Measurements from ENCODE around the gene TESK2.
"Not testable (repeated sequence)": the region's sequence is repeated elsewhere in the genome, so short reads cannot be mapped to it uniquely, and the experiment has no call there.

Gene TESK2

GRCh38 chr1:45395051-45395450 lies 95.9 kb downstream of the TESK2 start:
- H3K36me3 ChIP-seq (ENCODE audit: control insufficient read depth in 4 of 4, insufficient read depth in 4 of 4, low read length in 3 of 4): no peaks in the 10 kb centered on the region
- no CpG with 5 or more reads among the region's 2 CpGs for WGBS (ENCODE audit: insufficient coverage)
- peaks cover 3 to 21% (median 7%) of the 10 kb centered on the region in 4 experiments for H3K4me1 ChIP-seq (ENCODE audit: control extremely low read depth in 1 of 4, control insufficient read depth in 4 of 4, insufficient read depth in 4 of 4, low read length in 3 of 4)
- ChIA-PET CTCF (interaction anchor here (0.9 kb wide), 1 partner anchor 26 kb away, joined by 3 read pairs; no protein-coding TSS in a partner anchor), POLR2A (no interaction called here)
- H3K4me3 ChIP-seq (ENCODE audit: control insufficient read depth in 1 of 7, extremely low read depth in 1 of 7, insufficient read depth in 4 of 7, low read depth in 2 of 7, low read length in 6 of 7): no peak overlapping the region
- no peaks in the 10 kb centered on the region for H3K9me3 ChIP-seq (ENCODE audit: control extremely low read depth in 1 of 5, control insufficient read depth in 4 of 5, insufficient read depth in 2 of 5, low read depth in 1 of 5, low read length in 4 of 5)
- H3K27ac ChIP-seq (ENCODE audit: insufficient read depth in 1 of 2, low read depth in 1 of 2, low read length in 2 of 2, poor library complexity in 1 of 2, severe bottlenecking in 2 of 2): no peak overlapping the region
- H3K27me3 ChIP-seq (replicated peaks in 2 of 5; ENCODE audit: control insufficient read depth in 4 of 5, insufficient read depth in 5 of 5, low read length in 4 of 5): no peaks in the 10 kb centered on the region
- no peak for DNase-seq

- CTCF ChIA-PET: no interaction called here
- peak in 2 of 3 donors; percentile 33 to 40 for DNase-seq
- peak overlapping the region in 1 of 2 experiments; percentile 44 for H3K27ac ChIP-seq (ENCODE audit: insufficient read depth in 1 of 2, low read depth in 1 of 2, low read length in 2 of 2, poor library complexity in 1 of 2, severe bottlenecking in 2 of 2)
- peak overlapping the region in 1 of 7 experiments; percentile 1 for H3K4me3 ChIP-seq (ENCODE audit: control insufficient read depth in 1 of 7, extremely low read depth in 1 of 7, insufficient read depth in 4 of 7, low read depth in 2 of 7, low read length in 6 of 7)
- H3K36me3 ChIP-seq (ENCODE audit: control insufficient read depth in 4 of 4, insufficient read depth in 4 of 4, low read length in 3 of 4): no peaks in the 10 kb centered on the region
- H3K9me3 ChIP-seq (ENCODE audit: control extremely low read depth in 1 of 5, control insufficient read depth in 4 of 5, insufficient read depth in 2 of 5, low read depth in 1 of 5, low read length in 4 of 5): no peaks in the 10 kb centered on the region
- H3K27me3 ChIP-seq (replicated peaks in 2 of 5; ENCODE audit: control insufficient read depth in 4 of 5, insufficient read depth in 5 of 5, low read length in 4 of 5): no peaks in the 10 kb centered on the region
- WGBS (ENCODE audit: insufficient coverage): 87% methylated on average over 3 of the region's 3 CpGs
- POLR2A ChIA-PET: no interaction called here
- peaks cover 3 to 21% (median 7%) of the 10 kb centered on the region in 4 experiments for H3K4me1 ChIP-seq (ENCODE audit: control extremely low read depth in 1 of 4, control insufficient read depth in 4 of 4, insufficient read depth in 4 of 4, low read length in 3 of 4)
Measured at GRCh38 chr1:45394342-45394741, 96.6 kb downstream of the TESK2 start.

GRCh38 chr1:45393718-45394302 lies 97.2 kb downstream of the TESK2 start:
- Histone ChIP-seq H3K27ac (ENCODE audit: insufficient read depth in 1 of 2, low read depth in 1 of 2, low read length in 2 of 2, poor library complexity in 1 of 2, severe bottlenecking in 2 of 2) (peak overlapping the region in 1 of 2 experiments; percentile 44), H3K4me1 (ENCODE audit: control extremely low read depth in 1 of 4, control insufficient read depth in 4 of 4, insufficient read depth in 4 of 4, low read length in 3 of 4) (peaks cover 3 to 21% (median 7%) of the 10 kb centered on the region in 4 experiments), H3K27me3 (replicated peaks in 2 of 5; ENCODE audit: control insufficient read depth in 4 of 5, insufficient read depth in 5 of 5, low read length in 4 of 5) (no peaks in the 10 kb centered on the region), H3K9me3 (ENCODE audit: control extremely low read depth in 1 of 5, control insufficient read depth in 4 of 5, insufficient read depth in 2 of 5, low read depth in 1 of 5, low read length in 4 of 5) (no peaks in the 10 kb centered on the region), H3K36me3 (ENCODE audit: control insufficient read depth in 4 of 4, insufficient read depth in 4 of 4, low read length in 3 of 4) (no peaks in the 10 kb centered on the region), H3K4me3 (ENCODE audit: control insufficient read depth in 1 of 7, extremely low read depth in 1 of 7, insufficient read depth in 4 of 7, low read depth in 2 of 7, low read length in 6 of 7) (peak overlapping the region in 1 of 7 experiments; percentile 1)
- peak in 2 of 3 donors; percentile 45 to 58 for DNase-seq
- WGBS (ENCODE audit: insufficient coverage): 94% methylated on average over 3 of the region's 6 CpGs
- POLR2A ChIA-PET: no interaction called here
- CTCF ChIA-PET: interaction anchor here (1.2 kb wide), 1 partner anchor 21 kb away, joined by 3 read pairs; no protein-coding TSS in a partner anchor

- 100% methylated on average over 1 of the region's 3 CpGs for WGBS (ENCODE audit: insufficient coverage)
- no peak for DNase-seq
- Histone ChIP-seq H3K36me3 (ENCODE audit: control insufficient read depth in 4 of 4, insufficient read depth in 4 of 4, low read length in 3 of 4) (no peaks in the 10 kb centered on the region), H3K27me3 (replicated peaks in 2 of 5; ENCODE audit: control insufficient read depth in 4 of 5, insufficient read depth in 5 of 5, low read length in 4 of 5) (no peaks in the 10 kb centered on the region), H3K4me3 (ENCODE audit: control insufficient read depth in 1 of 7, extremely low read depth in 1 of 7, insufficient read depth in 4 of 7, low read depth in 2 of 7, low read length in 6 of 7) (no peak overlapping the region), H3K27ac (ENCODE audit: insufficient read depth in 1 of 2, low read depth in 1 of 2, low read length in 2 of 2, poor library complexity in 1 of 2, severe bottlenecking in 2 of 2) (no peak overlapping the region), H3K4me1 (ENCODE audit: control extremely low read depth in 1 of 4, control insufficient read depth in 4 of 4, insufficient read depth in 4 of 4, low read length in 3 of 4) (no peaks in the 10 kb centered on the region), H3K9me3 (ENCODE audit: control extremely low read depth in 1 of 5, control insufficient read depth in 4 of 5, insufficient read depth in 2 of 5, low read depth in 1 of 5, low read length in 4 of 5) (no peaks in the 10 kb centered on the region)
- ChIA-PET CTCF (no interaction called here), POLR2A (no interaction called here)
Measured at GRCh38 chr1:45386219-45386618, 104.7 kb downstream of the TESK2 start.

- 100% methylated on average over 2 of the region's 3 CpGs for WGBS (ENCODE audit: insufficient coverage)
- H3K27me3 ChIP-seq (replicated peaks in 2 of 5; ENCODE audit: control insufficient read depth in 4 of 5, insufficient read depth in 5 of 5, low read length in 4 of 5): no peaks in the 10 kb centered on the region
- no peak overlapping the region for H3K27ac ChIP-seq (ENCODE audit: insufficient read depth in 1 of 2, low read depth in 1 of 2, low read length in 2 of 2, poor library complexity in 1 of 2, severe bottlenecking in 2 of 2)
- no peak for DNase-seq
- CTCF ChIA-PET: interaction anchor here (1.2 kb wide), 1 partner anchor 109 kb away, joined by 3 read pairs; no protein-coding TSS in a partner anchor
- H3K9me3 ChIP-seq (ENCODE audit: control extremely low read depth in 1 of 5, control insufficient read depth in 4 of 5, insufficient read depth in 2 of 5, low read depth in 1 of 5, low read length in 4 of 5): no peaks in the 10 kb centered on the region
- H3K36me3 ChIP-seq (ENCODE audit: control insufficient read depth in 4 of 4, insufficient read depth in 4 of 4, low read length in 3 of 4): no peaks in the 10 kb centered on the region
- H3K4me1 ChIP-seq (ENCODE audit: control extremely low read depth in 1 of 4, control insufficient read depth in 4 of 4, insufficient read depth in 4 of 4, low read length in 3 of 4): no peaks in the 10 kb centered on the region
- no peak overlapping the region for H3K4me3 ChIP-seq (ENCODE audit: control insufficient read depth in 1 of 7, extremely low read depth in 1 of 7, insufficient read depth in 4 of 7, low read depth in 2 of 7, low read length in 6 of 7)
- POLR2A ChIA-PET: no interaction called here
Measured at GRCh38 chr1:45385302-45385701, 105.7 kb downstream of the TESK2 start.

- WGBS (ENCODE audit: insufficient coverage): 100% methylated on average over 1 of the region's 4 CpGs
- not testable (repeated sequence) for H3K27me3 ChIP-seq (replicated peaks in 2 of 5; ENCODE audit: control insufficient read depth in 4 of 5, insufficient read depth in 5 of 5, low read length in 4 of 5); DNase-seq; H3K4me3 ChIP-seq (ENCODE audit: control insufficient read depth in 1 of 7, extremely low read depth in 1 of 7, insufficient read depth in 4 of 7, low read depth in 2 of 7, low read length in 6 of 7); H3K9me3 ChIP-seq (ENCODE audit: control extremely low read depth in 1 of 5, control insufficient read depth in 4 of 5, insufficient read depth in 2 of 5, low read depth in 1 of 5, low read length in 4 of 5); H3K36me3 ChIP-seq (ENCODE audit: control insufficient read depth in 4 of 4, insufficient read depth in 4 of 4, low read length in 3 of 4); H3K4me1 ChIP-seq (ENCODE audit: control extremely low read depth in 1 of 4, control insufficient read depth in 4 of 4, insufficient read depth in 4 of 4, low read length in 3 of 4); H3K27ac ChIP-seq (ENCODE audit: insufficient read depth in 1 of 2, low read depth in 1 of 2, low read length in 2 of 2, poor library complexity in 1 of 2, severe bottlenecking in 2 of 2)
- POLR2A ChIA-PET: interaction anchor here (0.6 kb wide), 1 partner anchor 19 kb away, joined by 3 read pairs; no protein-coding TSS in a partner anchor
- CTCF ChIA-PET: interaction anchor here (1.2 kb wide), 1 partner anchor 110 kb away, joined by 3 read pairs; no protein-coding TSS in a partner anchor
Measured at GRCh38 chr1:45384213-45384612, 106.8 kb downstream of the TESK2 start.

GRCh38 chr1:45383191-45383590 lies 107.8 kb downstream of the TESK2 start:
- no peaks in the 10 kb centered on the region for H3K27me3 ChIP-seq (replicated peaks in 2 of 5; ENCODE audit: control insufficient read depth in 4 of 5, insufficient read depth in 5 of 5, low read length in 4 of 5)
- H3K9me3 ChIP-seq (ENCODE audit: control extremely low read depth in 1 of 5, control insufficient read depth in 4 of 5, insufficient read depth in 2 of 5, low read depth in 1 of 5, low read length in 4 of 5): no peaks in the 10 kb centered on the region
- WGBS (ENCODE audit: insufficient coverage): no CpG with 5 or more reads among the region's 1 CpG
- no peak for DNase-seq
- no peaks in the 10 kb centered on the region for H3K4me1 ChIP-seq (ENCODE audit: control extremely low read depth in 1 of 4, control insufficient read depth in 4 of 4, insufficient read depth in 4 of 4, low read length in 3 of 4)
- POLR2A ChIA-PET: no interaction called here
- CTCF ChIA-PET: no interaction called here
- H3K4me3 ChIP-seq (ENCODE audit: control insufficient read depth in 1 of 7, extremely low read depth in 1 of 7, insufficient read depth in 4 of 7, low read depth in 2 of 7, low read length in 6 of 7): no peak overlapping the region
- no peak overlapping the region for H3K27ac ChIP-seq (ENCODE audit: insufficient read depth in 1 of 2, low read depth in 1 of 2, low read length in 2 of 2, poor library complexity in 1 of 2, severe bottlenecking in 2 of 2)
- peaks cover 0 to 1% (median 0%) of the 10 kb centered on the region in 4 experiments for H3K36me3 ChIP-seq (ENCODE audit: control insufficient read depth in 4 of 4, insufficient read depth in 4 of 4, low read length in 3 of 4)
